SJSA1 (cell line): ENCODE data around the gene ALOX5AP. TPM values are rescaled to one million over a fixed set of nuclear protein-coding genes. Genes with fewer than 3 reads are reported as not detected.

Experiments used
- DNase-seq, 2 experiments: peaks; one replicate each; pipeline ENCODE4 v3.0.0-alpha.2; 2015 to 2020; ENCODE audit warnings: low spot score in 2 of 2, low read depth in 1 of 2
- H3K27ac ChIP-seq: fragments of 250-450 bp; sonication (Bioruptor Pico); 2 replicates; pipeline ENCODE4 v1.5.1; 2020; ENCODE audit warnings: mild to moderate bottlenecking, moderate library complexity
- H3K27me3 ChIP-seq: fragments of 250-450 bp; sonication (Bioruptor Pico); replicated peaks from 2 replicates; pipeline ENCODE4 v1.5.1; 2020; ENCODE audit warnings: mild to moderate bottlenecking, moderate library complexity
- H3K36me3 ChIP-seq: fragments of 250-450 bp; sonication (Bioruptor Pico); 2 replicates; pipeline ENCODE4 v1.5.1; 2020; ENCODE audit warnings: mild to moderate bottlenecking
- H3K4me1 ChIP-seq: fragments of 250-450 bp; sonication (Bioruptor Pico); replicated peaks from 2 replicates; pipeline ENCODE4 v1.6.1; 2021; ENCODE audit warnings: mild to moderate bottlenecking
- H3K4me3 ChIP-seq: fragments of 250-450 bp; sonication (Bioruptor Pico); 2 replicates; pipeline ENCODE4 v1.5.1; 2020; ENCODE audit warnings: mild to moderate bottlenecking
- H3K9me3 ChIP-seq: fragments of 250-450 bp; sonication (Bioruptor Pico); replicated peaks from 2 replicates; pipeline ENCODE4 v1.5.1; 2020; ENCODE audit warnings: mild to moderate bottlenecking
- total RNA-seq: library from RNA; depleted of rRNA; stranded (reverse); fragments of >200 nt; shearing (Covaris generic); gene quantifications from 2 replicates; pipeline ENCODE4 v1.2.3, GENCODE V29; 2014; rRNA removed

The ALOX5AP gene
- total RNA-seq, 1 experiment from 2014 or later = 1.6 TPM

DNA sequence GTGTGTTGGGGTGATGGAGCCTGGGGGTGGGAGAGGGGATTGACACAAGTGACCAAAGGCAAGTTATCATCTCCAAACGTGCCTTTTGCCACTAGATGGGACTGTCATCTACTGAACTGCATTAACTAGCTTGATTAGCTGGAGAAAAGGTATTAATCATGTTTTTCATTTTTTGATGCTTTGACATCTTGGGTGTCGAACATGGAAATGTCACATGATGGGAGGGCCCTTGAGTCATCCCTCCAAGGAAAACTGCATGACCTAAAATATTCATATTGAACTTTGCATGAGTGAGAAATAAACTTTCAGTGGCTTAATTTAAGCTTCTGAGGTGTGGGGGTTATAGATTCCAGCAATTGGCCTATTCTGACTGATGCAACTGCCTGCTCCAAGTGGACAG, 73.3 kb downstream of the ALOX5AP start:
- no peaks in the 10 kb centered on the region for H3K27me3 ChIP-seq
- H3K36me3 ChIP-seq = no peaks in the 10 kb centered on the region
- H3K27ac ChIP-seq = no peak overlapping the region
- no peak overlapping the region for H3K4me3 ChIP-seq
- H3K9me3 ChIP-seq = no peaks in the 10 kb centered on the region
- no peaks in the 10 kb centered on the region; the same call in 1 of the 2 replicates for H3K4me1 ChIP-seq
- no peak for DNase-seq

DNA sequence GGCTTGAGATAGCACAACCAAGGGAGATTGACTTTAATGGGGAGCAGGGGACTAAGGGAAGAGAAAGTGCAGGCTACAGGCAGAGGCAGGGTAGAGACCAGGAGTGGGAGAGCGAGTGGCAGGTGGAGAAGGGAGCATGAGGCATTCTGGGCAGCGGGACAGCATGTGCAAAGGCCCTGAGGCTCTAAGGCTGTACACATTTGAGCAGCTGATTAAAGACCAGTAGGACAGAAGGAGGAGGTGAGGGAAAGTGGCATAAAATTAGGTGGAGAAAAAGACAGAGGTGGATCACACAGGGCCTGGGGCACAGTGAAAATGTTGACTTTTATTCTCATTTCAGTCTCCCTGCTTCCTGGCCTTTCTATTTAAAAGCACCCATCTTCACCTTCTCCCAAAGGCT, 74.4 kb downstream of the ALOX5AP start:
- H3K9me3 ChIP-seq = no peaks in the 10 kb centered on the region
- DNase-seq = no peak
- H3K4me3 ChIP-seq = no peak overlapping the region
- no peak overlapping the region for H3K27ac ChIP-seq
- no peaks in the 10 kb centered on the region for H3K27me3 ChIP-seq
- no peaks in the 10 kb centered on the region for H3K36me3 ChIP-seq
- H3K4me1 ChIP-seq = no peaks in the 10 kb centered on the region; the same call in 1 of the 2 replicates

GRCh38 chr13:30810261-30810701, 74.9 kb downstream of the ALOX5AP start:
- no peaks in the 10 kb centered on the region for H3K27me3 ChIP-seq
- no peak overlapping the region for H3K27ac ChIP-seq
- no peaks in the 10 kb centered on the region for H3K9me3 ChIP-seq
- H3K4me1 ChIP-seq = no peaks in the 10 kb centered on the region; the same call in 1 of the 2 replicates
- DNase-seq = no peak
- H3K4me3 ChIP-seq = no peak overlapping the region
- no peaks in the 10 kb centered on the region for H3K36me3 ChIP-seq

GRCh38 chr13:30810801-30811200, 75.5 kb downstream of the ALOX5AP start:
- Histone ChIP-seq H3K36me3 (no peaks in the 10 kb centered on the region), H3K9me3 (no peaks in the 10 kb centered on the region), H3K27ac (no peak overlapping the region), H3K4me3 (no peak overlapping the region), H3K4me1 (no peaks in the 10 kb centered on the region; the same call in 1 of the 2 replicates), H3K27me3 (no peaks in the 10 kb centered on the region)
- DNase-seq = no peak

Other genes starting within 250 kb of the ALOX5AP start
- gene USPL1, start 117.6 kb upstream of the ALOX5AP start, total RNA-seq = 8.0 and 16.3 TPM in 2 replicates
- gene MEDAG, start 170.7 kb downstream of the ALOX5AP start, total RNA-seq = not detected in 2 replicates
- not detected in 2 replicates for gene TEX26, start 197.1 kb downstream of the ALOX5AP start, total RNA-seq